SK-N-SH (cell line): ENCODE measurements around the gene TVP23C. TPM values are rescaled to one million over a fixed set of nuclear protein-coding genes. Genes with fewer than 3 reads are reported as not detected.
A peak's percentile ranks its signal among the peaks of the same experiment; 100 is the strongest.
"Not testable (repeated sequence)": the region's sequence is repeated elsewhere in the genome, so short reads cannot be mapped to it uniquely, and the experiment has no call there.

Experiments used
- CTCF ChIA-PET: fragments of 300-600, 350-600 bp; formaldehyde crosslinking; extraction: SDS; loops from one replicate; lab custom pipeline; 2021; lab: Yijun Ruan, JAX
- POLR2A ChIA-PET: fragments of 350-600 bp; sonication (Branson Sonifier 250); formaldehyde crosslinking; extraction: SDS; loops from one replicate; lab custom pipeline; 2020; ENCODE audit warnings: antibody characterized with exemption, inconsistent platforms; lab: Yijun Ruan, JAX
- DNase-seq: peaks from one replicate; pipeline ENCODE4 v3.0.0; 2012
- H2AFZ ChIP-seq: fragments of 200-600 bp; sonication (generic); 2 replicates; pipeline ENCODE4 v1.8.1; 2016; ENCODE audit warnings: antibody characterized with exemption, mild to moderate bottlenecking, low read depth
- H3F3A ChIP-seq: fragments of 200-600 bp; sonication (generic); replicated peaks from 2 replicates; pipeline ENCODE3; 2016; ENCODE audit warnings: antibody characterized with exemption, mild to moderate bottlenecking; ENCODE audit not compliant: insufficient read depth
- H3K27ac ChIP-seq, 2 experiments: fragments of 200-500 bp in 1 of 2; fragments of 200-600 bp in 1 of 2; sonication (Bioruptor generic) in 1 of 2; sonication (generic), shearing (Covaris generic) in 1 of 2; 2 replicates each; pipeline versions ENCODE4 v1.5.1 to v1.6.1; 2014 to 2016; ENCODE audit warnings: low read depth in 2 of 2, inconsistent platforms in 1 of 2, low read length in 1 of 2, mild to moderate bottlenecking in 1 of 2, mixed read lengths in 1 of 2
- H3K27me3 ChIP-seq: fragments of 200-600 bp; sonication (generic), shearing (Covaris generic); 2 replicates; pipeline ENCODE4 v1.6.1; 2016; ENCODE audit warnings: mixed run types; ENCODE audit not compliant: insufficient read depth
- H3K36me3 ChIP-seq, 2 experiments: fragments of 200-500 bp in 1 of 2; fragments of 200-600 bp in 1 of 2; sonication (Bioruptor generic) in 1 of 2; sonication (generic) in 1 of 2; replicated peaks in 1 of 2; 2 replicates each; pipeline versions ENCODE3 to v1.5.1; 2014 to 2016; ENCODE audit warnings: low read length in 1 of 2, mild to moderate bottlenecking in 1 of 2; ENCODE audit not compliant: insufficient read depth in 2 of 2, control insufficient read depth in 1 of 2
- H3K4me1 ChIP-seq, 2 experiments: fragments of 200-500 bp in 1 of 2; fragments of 200-600 bp in 1 of 2; sonication (Bioruptor generic) in 1 of 2; sonication (generic), shearing (Covaris generic) in 1 of 2; 2 replicates each; pipeline versions ENCODE4 v1.5.1 to v1.6.1; 2014 to 2016; ENCODE audit warnings: low read depth in 1 of 2, low read length in 1 of 2, mixed run types in 1 of 2; ENCODE audit not compliant: insufficient read depth in 2 of 2, control insufficient read depth in 1 of 2
- H3K4me2 ChIP-seq: fragments of 200-600 bp; sonication (generic), shearing (Covaris generic); 2 replicates; pipeline ENCODE4 v1.6.1; 2017; ENCODE audit warnings: mixed run types
- H3K4me3 ChIP-seq, 2 experiments: fragments of 200-500 bp in 1 of 2; fragments of 200-600 bp in 1 of 2; sonication (Bioruptor generic) in 1 of 2; sonication (generic), shearing (Covaris generic) in 1 of 2; 2 replicates each; pipeline versions ENCODE4 v1.5.1 to v1.8.1; 2014 to 2016; ENCODE audit warnings: low read depth in 2 of 2, inconsistent platforms in 1 of 2, low read length in 1 of 2, mild to moderate bottlenecking in 1 of 2, mixed read lengths in 1 of 2, moderate library complexity in 1 of 2
- H3K79me2 ChIP-seq: fragments of 200-600 bp; sonication (generic); 2 replicates; pipeline ENCODE4 v1.8.1; 2017; ENCODE audit warnings: mild to moderate bottlenecking; ENCODE audit not compliant: insufficient read depth
- H3K9ac ChIP-seq: fragments of 200-600 bp; sonication (generic); 2 replicates; pipeline ENCODE4 v1.6.1; 2017; ENCODE audit warnings: mixed run types
- H3K9me2 ChIP-seq: fragments of 200-600 bp; sonication (generic); 2 replicates; pipeline ENCODE4 v1.6.1; 2017; ENCODE audit warnings: mixed run types
- H3K9me3 ChIP-seq: fragments of 200-600 bp; sonication (generic); 2 replicates; pipeline ENCODE4 v1.6.1; 2017; ENCODE audit warnings: mixed run types, mild to moderate bottlenecking, moderate library complexity
- H4K20me1 ChIP-seq: fragments of 200-600 bp; sonication (generic); 2 replicates; pipeline ENCODE4 v1.6.1; 2017; ENCODE audit warnings: mild to moderate bottlenecking, mixed run types; ENCODE audit not compliant: insufficient read depth
- WGBS: methylation state at CpG from one replicate; pipeline ENCODE4 v1.1.6; 2017; ENCODE audit warnings: low lambda C conversion rate; 5-methylcytosine and 5-hydroxymethylcytosine counted together
- polyA plus RNA-seq, 3 experiments: library from polyadenylated mRNA; depleted of rRNA; stranded (reverse); fragments of >200 nt; gene quantifications; 2 replicates each; pipeline ENCODE4 v1.2.3, GENCODE V29; 2012

Gene TVP23C
- polyA plus RNA-seq, 1 of the 3 experiments (the other 2 are of a cell fraction), result 4.7 TPM

DNA sequence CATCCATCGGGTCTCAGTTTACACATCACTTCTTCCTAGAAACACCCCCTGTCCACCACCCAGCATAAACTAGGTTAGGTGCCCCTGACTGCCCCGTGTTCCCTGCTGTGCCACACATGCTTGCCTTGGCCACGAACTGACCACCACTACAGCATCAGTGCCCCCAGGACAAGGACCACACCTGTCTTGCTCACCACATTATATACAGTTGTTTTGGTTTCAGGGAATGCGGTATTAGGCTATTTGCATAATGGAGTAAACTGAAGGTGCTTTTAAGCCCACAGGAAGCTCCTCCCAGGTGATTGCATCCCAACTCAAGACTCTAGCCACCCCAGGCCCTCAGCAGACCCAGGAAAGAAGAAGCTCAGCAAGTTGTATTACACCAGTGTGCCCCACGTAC is 20.0 kb upstream of the TVP23C start:
- H3K36me3 ChIP-seq, H3K4me1 ChIP-seq, H2AFZ ChIP-seq, DNase-seq, H3K79me2 ChIP-seq, H3K4me2 ChIP-seq, H3K27ac ChIP-seq, H3F3A ChIP-seq, H3K27me3 ChIP-seq, H3K9me3 ChIP-seq, H4K20me1 ChIP-seq, H3K9me2 ChIP-seq, H3K9ac ChIP-seq, CTCF ChIA-PET, POLR2A ChIA-PET, H3K4me3 ChIP-seq: not testable (repeated sequence)
- 70% methylated on average over 2 of the region's 5 CpGs for WGBS

- H3K9me2 ChIP-seq, H3K9ac ChIP-seq, H3K27me3 ChIP-seq, H4K20me1 ChIP-seq, H3F3A ChIP-seq, DNase-seq, H3K9me3 ChIP-seq, H3K27ac ChIP-seq, CTCF ChIA-PET, POLR2A ChIA-PET, H3K36me3 ChIP-seq, H3K4me2 ChIP-seq, H3K79me2 ChIP-seq, H3K4me1 ChIP-seq, H2AFZ ChIP-seq, H3K4me3 ChIP-seq: not testable (repeated sequence)
- WGBS, result 93% methylated on average over 2 of the region's 4 CpGs
Measured at GRCh38 chr17:15581462-15581861, 18.2 kb upstream of the TVP23C start.

DNA sequence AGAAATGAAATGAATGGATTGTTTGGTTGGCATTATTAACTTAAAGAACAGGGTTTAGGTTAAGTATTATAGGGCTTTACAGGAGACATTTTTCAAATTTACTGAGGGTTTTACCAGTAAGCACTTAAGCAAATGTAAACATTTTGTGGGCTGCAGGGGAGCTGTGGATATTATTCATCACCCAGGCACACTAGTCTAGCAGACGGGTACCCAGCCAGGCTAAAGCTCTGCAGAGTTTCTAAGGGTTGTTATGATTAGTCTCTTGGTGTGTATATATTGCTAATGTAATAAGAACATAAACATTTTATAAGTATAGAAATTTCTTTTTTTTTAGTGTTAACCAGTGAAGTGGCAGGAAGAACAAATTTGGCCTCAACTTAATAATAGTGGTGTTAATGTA is 13.6 kb upstream of the TVP23C start:
- H2AFZ ChIP-seq, H4K20me1 ChIP-seq, DNase-seq, H3K79me2 ChIP-seq, H3K4me1 ChIP-seq, H3F3A ChIP-seq, H3K9me2 ChIP-seq, H3K4me2 ChIP-seq, H3K36me3 ChIP-seq, H3K9me3 ChIP-seq, CTCF ChIA-PET, H3K4me3 ChIP-seq, H3K27ac ChIP-seq, H3K27me3 ChIP-seq, POLR2A ChIA-PET, H3K9ac ChIP-seq: not testable (repeated sequence)
- WGBS, result no CpG with 5 or more reads among the region's 1 CpG

- H3K9me2 ChIP-seq, POLR2A ChIA-PET, H2AFZ ChIP-seq, DNase-seq, H3K79me2 ChIP-seq, H3K4me3 ChIP-seq, H3K27me3 ChIP-seq, H3K27ac ChIP-seq, H3K9ac ChIP-seq, H3K9me3 ChIP-seq, H3K36me3 ChIP-seq, H3F3A ChIP-seq, H3K4me1 ChIP-seq, CTCF ChIA-PET, H4K20me1 ChIP-seq, H3K4me2 ChIP-seq: not testable (repeated sequence)
- 82% methylated on average over 2 of the region's 5 CpGs for WGBS
Measured at GRCh38 chr17:15574660-15575059, 11.4 kb upstream of the TVP23C start.

DNA sequence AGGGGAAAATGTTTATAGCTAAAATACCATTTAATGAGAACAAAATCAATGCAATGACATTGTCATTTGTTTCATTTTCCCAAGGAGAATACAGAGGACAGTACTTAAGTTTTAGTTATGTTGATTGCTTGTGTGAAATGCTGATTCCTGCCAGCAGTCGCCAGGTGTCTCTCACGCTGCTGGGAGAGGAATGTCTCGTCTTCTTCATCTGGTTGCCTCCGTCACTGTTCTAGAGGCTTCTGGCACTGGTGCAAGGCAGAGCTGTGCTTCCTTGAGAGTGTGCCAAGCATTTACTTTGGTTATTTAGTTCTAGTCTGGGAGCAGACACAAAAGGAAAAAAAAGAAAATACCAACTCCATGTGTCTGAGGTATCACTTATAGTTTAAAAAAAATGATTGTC is 10.6 kb upstream of the TVP23C start:
- H3K4me1 ChIP-seq, H3K27me3 ChIP-seq, CTCF ChIA-PET, H3K36me3 ChIP-seq, H3K4me3 ChIP-seq, H3K79me2 ChIP-seq, POLR2A ChIA-PET, H3K27ac ChIP-seq, H4K20me1 ChIP-seq, H3K4me2 ChIP-seq, H3F3A ChIP-seq, H3K9me3 ChIP-seq, H3K9ac ChIP-seq, DNase-seq, H3K9me2 ChIP-seq, H2AFZ ChIP-seq: not testable (repeated sequence)
- WGBS, result 74% methylated on average over 4 of the region's 4 CpGs

GRCh38 chr17:15562613-15563374 is 489 bp downstream of the TVP23C start:
- CTCF ChIA-PET, H3K4me1 ChIP-seq, DNase-seq, POLR2A ChIA-PET, H3K9me3 ChIP-seq, H3K9me2 ChIP-seq, H3K79me2 ChIP-seq, H3K36me3 ChIP-seq, H4K20me1 ChIP-seq, H3F3A ChIP-seq, H3K27me3 ChIP-seq: not testable (repeated sequence)
- 24% methylated on average over 8 of the region's 34 CpGs for WGBS
- H2AFZ ChIP-seq, result peak overlapping the region; percentile 81; the same call in 1 of the 2 replicates
- H3K27ac ChIP-seq, result peak overlapping the region; percentile 48 to 65
- peak overlapping the region; percentile 61 to 70 for H3K4me3 ChIP-seq
- peak overlapping the region; percentile 73 for H3K4me2 ChIP-seq
- peak overlapping the region; percentile 80 for H3K9ac ChIP-seq
